Esophagus muscularis mucosa (tissue), 4 donors: ENCODE measurements around the gene DNAJC15. TPM values are rescaled to one million over a fixed set of nuclear protein-coding genes. Genes with fewer than 3 reads are reported as not detected.

Experiments used
- DNase-seq: peaks from one replicate; pipeline ENCODE4 v3.0.0-alpha.2; 2017; ENCODE audit errors: extremely low spot score
- H3K27ac ChIP-seq, 4 donors: fragments of 200-600 bp; sonication (generic); replicated peaks in 1 of 4; 1 replicate in 3 of 4; 2 replicates in 1 of 4; pipeline ENCODE4 v1.5.1; 2016 to 2019; ENCODE audit warnings: mild to moderate bottlenecking in 1 of 4
- H3K27me3 ChIP-seq, 4 donors: fragments of 200-600 bp; sonication (generic); one replicate each; pipeline versions ENCODE4 v1.5.1 to v1.6.0; 2016 to 2019
- H3K36me3 ChIP-seq, 4 donors: fragments of 200-600 bp; sonication (generic); one replicate each; pipeline ENCODE4 v1.5.1; 2016 to 2019
- H3K4me1 ChIP-seq, 4 donors: fragments of 200-600 bp; sonication (generic); one replicate each; pipeline ENCODE4 v1.5.1; 2016 to 2019
- H3K4me3 ChIP-seq, 4 donors: fragments of 200-600 bp; sonication (generic); 1 replicate in 2 of 4; 2 replicates in 2 of 4; pipeline ENCODE4 v1.5.1; 2016 to 2019; ENCODE audit warnings: mild to moderate bottlenecking in 4 of 4, moderate library complexity in 1 of 4
- H3K9me3 ChIP-seq, 4 donors: fragments of 200-600 bp; sonication (generic); 1 replicate in 3 of 4; 2 replicates in 1 of 4; pipeline ENCODE4 v1.5.1; 2016 to 2019
- EP300 ChIP-seq: sonication (generic); formaldehyde crosslinking; IDR thresholded peaks from one replicate; pipeline ENCODE4 v1.6.1; 2017; ENCODE audit warnings: antibody characterized with exemption
- POLR2A ChIP-seq: fragments of 450-650 bp; IDR thresholded peaks from one replicate; pipeline ENCODE4 v1.6.1; 2017; ENCODE audit warnings: antibody characterized with exemption, moderate library complexity, mild to moderate bottlenecking, low read depth
- POLR2AphosphoS5 ChIP-seq, 2 donors: sonication (generic); formaldehyde crosslinking; IDR thresholded peaks; one replicate each; pipeline ENCODE4 v1.6.1; 2017; ENCODE audit warnings: antibody characterized with exemption in 2 of 2
- WGBS: methylation state at CpG from one replicate; pipeline ENCODE4 v1.1.5; 2018; 5-methylcytosine and 5-hydroxymethylcytosine counted together
- intact Hi-C: fragments of 100-400 bp; cut with DNase I; formaldehyde crosslinking; loops from one replicate; pipeline ENCODE4 v1.15.1; 2023
- total RNA-seq, 4 donors: library from RNA; depleted of rRNA; stranded (reverse); fragments of >200 nt; gene quantifications; one replicate each; pipeline versions ENCODE4 v1.1.0 to v1.2.1, GENCODE V29; 2016
- TF ChIP-seq, protein P1 (sequence below), 3 experiments: fragments of 200-600 bp in 2 of 3; fragments of 450-650 bp in 1 of 3; sonication (generic) in 2 of 3; IDR thresholded peaks; one replicate each; pipeline ENCODE4 v1.5.1; 2017 to 2019; ENCODE audit warnings: antibody characterized with exemption in 3 of 3, mild to moderate bottlenecking in 2 of 3, moderate library complexity in 1 of 3

DNAJC15 gene
- total RNA-seq, 4 donors from 2014 or later = 13.3 to 19.8 (median 13.6) TPM

DNA sequence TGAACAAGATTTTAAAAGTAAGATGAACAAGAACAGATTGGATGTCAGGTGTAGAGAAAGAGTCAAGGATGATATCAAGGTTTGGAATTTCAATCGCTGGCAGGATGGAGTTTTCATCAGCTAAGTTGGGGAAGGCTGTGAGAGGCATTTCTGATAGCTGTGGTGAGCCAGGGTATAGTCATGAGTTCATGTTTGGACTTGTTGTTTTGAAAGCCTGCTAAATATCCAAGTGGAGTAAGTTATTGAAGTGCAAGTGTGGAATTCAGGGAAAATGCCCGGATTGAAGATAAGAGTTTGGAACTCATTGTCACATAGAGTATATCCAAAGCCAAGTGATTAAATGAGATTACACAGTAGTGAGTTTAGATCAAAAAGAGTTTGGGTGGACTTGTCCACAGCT lies 20.4 kb upstream of the DNAJC15 start:
- Histone ChIP-seq H3K4me3 (no peak overlapping the region), H3K4me1 (peaks cover 8 to 22% (median 21%) of the 10 kb centered on the region in 4 donors), H3K36me3 (no peaks in the 10 kb centered on the region), H3K27me3 (no peaks in the 10 kb centered on the region), H3K9me3 (no peaks in the 10 kb centered on the region), H3K27ac (no peak overlapping the region)
- WGBS = 87% methylated on average over 2 of the region's 2 CpGs
- TF ChIP-seq POLR2A (no peak), EP300 (no peak), POLR2AphosphoS5 (IDR thresholded peaks at IDR 0.05) (no peak)
- TF ChIP-seq, protein P1, sequence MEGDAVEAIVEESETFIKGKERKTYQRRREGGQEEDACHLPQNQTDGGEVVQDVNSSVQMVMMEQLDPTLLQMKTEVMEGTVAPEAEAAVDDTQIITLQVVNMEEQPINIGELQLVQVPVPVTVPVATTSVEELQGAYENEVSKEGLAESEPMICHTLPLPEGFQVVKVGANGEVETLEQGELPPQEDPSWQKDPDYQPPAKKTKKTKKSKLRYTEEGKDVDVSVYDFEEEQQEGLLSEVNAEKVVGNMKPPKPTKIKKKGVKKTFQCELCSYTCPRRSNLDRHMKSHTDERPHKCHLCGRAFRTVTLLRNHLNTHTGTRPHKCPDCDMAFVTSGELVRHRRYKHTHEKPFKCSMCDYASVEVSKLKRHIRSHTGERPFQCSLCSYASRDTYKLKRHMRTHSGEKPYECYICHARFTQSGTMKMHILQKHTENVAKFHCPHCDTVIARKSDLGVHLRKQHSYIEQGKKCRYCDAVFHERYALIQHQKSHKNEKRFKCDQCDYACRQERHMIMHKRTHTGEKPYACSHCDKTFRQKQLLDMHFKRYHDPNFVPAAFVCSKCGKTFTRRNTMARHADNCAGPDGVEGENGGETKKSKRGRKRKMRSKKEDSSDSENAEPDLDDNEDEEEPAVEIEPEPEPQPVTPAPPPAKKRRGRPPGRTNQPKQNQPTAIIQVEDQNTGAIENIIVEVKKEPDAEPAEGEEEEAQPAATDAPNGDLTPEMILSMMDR (IDR thresholded peaks at IDR 0.05) = no peak
- DNase-seq = no peak
- intact Hi-C loops = no loop called here

DNA sequence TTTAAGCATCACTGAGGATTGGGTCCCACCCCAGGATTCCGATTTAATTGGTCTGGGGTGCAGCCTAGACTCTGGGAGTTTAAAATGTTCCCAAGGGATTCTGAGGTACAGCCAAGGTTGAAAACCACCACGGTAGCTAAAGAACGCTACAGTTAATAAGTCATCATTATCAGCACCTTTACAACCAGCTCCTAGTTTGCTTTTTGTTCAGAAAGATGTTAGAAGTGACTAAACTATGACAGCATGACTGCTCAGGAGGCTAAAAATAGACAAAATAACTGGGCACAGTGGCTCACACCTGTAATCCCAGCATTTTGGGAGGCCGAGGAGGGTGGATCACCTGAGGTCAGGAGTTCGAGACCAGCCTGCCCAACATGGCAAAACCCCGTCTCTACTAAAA lies 19.7 kb upstream of the DNAJC15 start:
- H3K36me3 ChIP-seq = no peaks in the 10 kb centered on the region
- DNase-seq = no peak
- H3K4me1 ChIP-seq = peaks cover 8 to 22% (median 21%) of the 10 kb centered on the region in 4 donors
- no peaks in the 10 kb centered on the region for H3K27me3 ChIP-seq
- TF ChIP-seq POLR2A (no peak), POLR2AphosphoS5 (IDR thresholded peaks at IDR 0.05) (no peak), EP300 (no peak)
- TF ChIP-seq, protein P1 (IDR thresholded peaks at IDR 0.05) = no peak
- WGBS = 91% methylated on average over 6 of the region's 6 CpGs
- H3K27ac ChIP-seq = no peak overlapping the region
- no peaks in the 10 kb centered on the region for H3K9me3 ChIP-seq
- intact Hi-C loops = no loop called here
- H3K4me3 ChIP-seq = no peak overlapping the region

DNA sequence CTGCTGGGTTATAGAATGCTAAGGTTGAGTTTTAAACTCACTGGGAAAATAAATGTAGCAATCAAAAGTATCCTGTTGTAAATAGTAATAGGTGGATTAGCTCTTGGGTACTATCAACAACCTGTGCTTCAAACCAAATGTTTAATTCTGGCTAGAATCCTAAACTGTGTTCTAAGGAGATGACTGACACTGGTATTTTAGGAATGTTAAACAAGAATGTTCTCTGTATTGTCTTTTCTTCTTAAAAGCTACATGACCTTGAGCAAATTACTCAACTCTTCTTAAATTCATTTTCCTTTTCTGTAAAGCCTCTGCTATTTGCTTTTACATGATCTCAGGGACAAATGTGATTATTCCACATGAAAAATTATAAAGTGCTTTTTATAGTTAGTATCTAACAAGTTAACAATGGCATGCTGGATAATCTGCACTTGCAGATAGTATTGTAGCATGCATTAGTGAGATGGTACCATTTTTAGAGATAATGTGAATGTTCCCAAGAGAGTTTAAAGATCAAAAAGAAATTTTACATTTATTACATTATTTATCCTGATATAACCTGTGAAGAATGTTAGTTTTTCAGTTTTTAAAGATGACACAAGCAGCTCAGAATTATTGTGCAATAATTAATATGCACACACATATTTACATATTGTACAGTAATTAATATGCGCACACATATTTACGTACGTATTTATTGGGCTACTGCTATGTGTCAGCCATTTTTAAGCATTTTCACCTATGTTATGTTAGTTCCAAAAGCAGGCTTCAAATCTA lies 17.7 kb upstream of the DNAJC15 start:
- Histone ChIP-seq H3K36me3 (no peaks in the 10 kb centered on the region), H3K9me3 (no peaks in the 10 kb centered on the region), H3K27ac (peak overlapping the region; percentile 31 to 63 (median 61)), H3K27me3 (no peaks in the 10 kb centered on the region), H3K4me1 (peaks cover 8 to 22% (median 21%) of the 10 kb centered on the region in 4 donors), H3K4me3 (no peak overlapping the region)
- TF ChIP-seq POLR2AphosphoS5 (IDR thresholded peaks at IDR 0.05) (no peak), POLR2A (no peak), EP300 (no peak)
- TF ChIP-seq, protein P1 (IDR thresholded peaks at IDR 0.05) = no peak
- WGBS = 93% methylated on average over 3 of the region's 3 CpGs
- no peak for DNase-seq
- intact Hi-C loops = no loop called here

DNA sequence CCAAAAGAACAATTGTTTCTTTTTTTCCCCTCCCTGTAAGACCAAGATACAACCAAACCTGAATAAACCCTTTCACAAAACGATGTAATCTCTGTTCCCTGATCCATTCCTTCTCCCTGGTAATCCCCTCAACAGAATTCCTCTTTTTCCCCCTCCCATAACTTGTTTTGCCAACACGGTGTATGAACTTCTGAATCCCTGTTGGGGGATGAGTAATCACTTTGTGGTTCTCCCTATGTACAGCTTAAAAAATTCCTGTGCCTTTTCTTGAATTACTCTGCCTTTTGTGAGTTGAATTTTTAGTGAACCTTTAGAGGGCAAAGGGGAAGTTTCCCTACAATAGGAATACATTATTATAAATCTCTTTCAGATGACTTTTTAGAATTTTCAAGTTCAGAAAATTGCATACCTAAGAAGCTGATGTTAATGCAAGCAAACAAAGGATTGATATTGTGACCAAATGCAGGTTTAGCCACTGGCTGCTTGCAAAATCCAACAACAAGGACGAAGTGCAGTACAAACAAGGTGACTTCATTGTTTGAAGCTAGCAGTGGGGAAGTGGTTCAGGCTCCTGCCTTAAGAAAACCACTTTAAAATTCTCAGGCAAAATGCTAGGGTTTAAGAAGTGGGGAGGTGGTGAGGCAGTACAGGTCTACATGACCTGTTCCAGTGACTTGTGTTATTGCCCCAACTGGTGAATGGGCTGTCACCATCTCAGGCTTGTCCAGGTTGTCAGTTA lies 16.3 kb upstream of the DNAJC15 start:
- no peaks in the 10 kb centered on the region for H3K36me3 ChIP-seq
- H3K27me3 ChIP-seq = no peaks in the 10 kb centered on the region
- no peaks in the 10 kb centered on the region for H3K9me3 ChIP-seq
- intact Hi-C loops = no loop called here
- no peak for DNase-seq
- 47% methylated on average over 3 of the region's 3 CpGs for WGBS
- H3K4me3 ChIP-seq = no peak overlapping the region
- H3K27ac ChIP-seq = no peak overlapping the region
- TF ChIP-seq EP300 = no peak
- no peak for TF ChIP-seq POLR2A
- TF ChIP-seq POLR2AphosphoS5 (IDR thresholded peaks at IDR 0.05) = no peak
- TF ChIP-seq, protein P1 (IDR thresholded peaks at IDR 0.05) = no peak
- H3K4me1 ChIP-seq = peaks cover 8 to 22% (median 21%) of the 10 kb centered on the region in 4 donors
